IMR-90 (cell line): ENCODE measurements around the gene KCTD4. TPM values are rescaled to one million over a fixed set of nuclear protein-coding genes. Genes with fewer than 3 reads are reported as not detected.

Experiments
- ATAC-seq: fragments of 200-7000 bp; cut with Tn5 transposase; 2 replicates; pipeline ENCODE4 v1.9.1; 2020; ENCODE audit warnings: low read depth, mild to moderate bottlenecking, moderate library complexity
- BruUV-seq: library from RNA; stranded (reverse); fragments of 400-500 nt; replicated peaks from 2 replicates; lab custom pipeline; 2021; lab: Mats Ljungman, UMichigan
- CTCF ChIA-PET: fragments of 300-600 bp; formaldehyde crosslinking; extraction: SDS; loops from one replicate; lab custom pipeline; 2021; ENCODE audit warnings: antibody characterized with exemption; lab: Yijun Ruan, JAX
- POLR2A ChIA-PET: fragments of 300-600 bp; sonication (Branson Sonifier 250); formaldehyde crosslinking; loops from one replicate; lab custom pipeline; 2022; ENCODE audit warnings: antibody characterized with exemption; ENCODE audit not compliant: unreplicated experiment; lab: Charles Lee
- DNase-seq: peaks from one replicate; pipeline ENCODE4 v3.0.0; 2013
- H2AFZ ChIP-seq: replicated peaks from 2 replicates; pipeline ENCODE3; 2013; ENCODE audit warnings: low read length, mild to moderate bottlenecking; ENCODE audit not compliant: poor library complexity
- H2AK5ac ChIP-seq: 2 replicates; pipeline ENCODE4 v1.6.1; 2013; ENCODE audit warnings: low read depth, low read length, inconsistent platforms
- H2AK9ac ChIP-seq: replicated peaks from 2 replicates; pipeline ENCODE3; 2013; ENCODE audit warnings: mild to moderate bottlenecking, low read depth, low read length, moderate library complexity; ENCODE audit not compliant: poor library complexity
- H2BK120ac ChIP-seq: 2 replicates; pipeline ENCODE4 v1.6.1; 2013; ENCODE audit warnings: low read depth, low read length, inconsistent platforms
- H2BK15ac ChIP-seq: 3 replicates; pipeline ENCODE4 v1.6.1; 2013; ENCODE audit warnings: low read depth, low read length, inconsistent platforms
- H2BK20ac ChIP-seq: 2 replicates; pipeline ENCODE4 v1.6.1; 2013; ENCODE audit warnings: low read depth, mild to moderate bottlenecking, inconsistent platforms, low read length, moderate library complexity
- H2BK5ac ChIP-seq: 2 replicates; pipeline ENCODE4 v1.6.1; 2013; ENCODE audit warnings: mild to moderate bottlenecking, low read depth, low read length, inconsistent platforms; ENCODE audit not compliant: poor library complexity, severe bottlenecking
- H3K14ac ChIP-seq: replicated peaks from 2 replicates; pipeline ENCODE4 v1.6.1; 2013; ENCODE audit warnings: low read depth, low read length, inconsistent platforms
- H3K18ac ChIP-seq: 2 replicates; pipeline ENCODE4 v1.6.1; 2013; ENCODE audit warnings: low read depth, low read length, control low read depth
- H3K23ac ChIP-seq: 2 replicates; pipeline ENCODE4 v1.6.1; 2013; ENCODE audit warnings: low read depth, low read length, inconsistent platforms
- H3K27ac ChIP-seq: 2 replicates; pipeline ENCODE4 v1.5.1; 2013; ENCODE audit warnings: mild to moderate bottlenecking, control low read depth, low read length; ENCODE audit not compliant: insufficient read depth
- H3K27me3 ChIP-seq: 2 replicates; pipeline ENCODE4 v1.6.1; 2013; ENCODE audit warnings: low read length; ENCODE audit not compliant: control insufficient read depth, insufficient read depth
- H3K36me3 ChIP-seq: 2 replicates; pipeline ENCODE4 v1.6.1; 2013; ENCODE audit warnings: low read length, mixed read lengths; ENCODE audit not compliant: control insufficient read depth, insufficient read depth
- H3K4ac ChIP-seq: 2 replicates; pipeline ENCODE4 v1.6.1; 2013; ENCODE audit warnings: low read depth, low read length, inconsistent platforms
- H3K4me1 ChIP-seq: 2 replicates; pipeline ENCODE4 v1.6.1; 2013; ENCODE audit warnings: low read length, mixed read lengths; ENCODE audit not compliant: control insufficient read depth, insufficient read depth
- H3K4me2 ChIP-seq: 2 replicates; pipeline ENCODE4 v1.6.1; 2013; ENCODE audit warnings: low read depth, mild to moderate bottlenecking, control low read depth, low read length, moderate library complexity
- H3K4me3 ChIP-seq: 2 replicates; pipeline ENCODE4 v1.5.1; 2013; ENCODE audit warnings: low read depth, mild to moderate bottlenecking, control low read depth, low read length, moderate library complexity; ENCODE audit not compliant: insufficient read depth
- H3K56ac ChIP-seq: 2 replicates; pipeline ENCODE4 v1.6.1; 2013; ENCODE audit warnings: low read length, inconsistent platforms; ENCODE audit not compliant: insufficient read depth; ENCODE audit errors: extremely low read depth
- H3K79me1 ChIP-seq, 2 experiments: 2 replicates each; pipeline ENCODE4 v1.6.1; 2013; ENCODE audit warnings: low read length in 2 of 2, inconsistent platforms in 1 of 2, low read depth in 1 of 2
- H3K9ac ChIP-seq: 2 replicates; pipeline ENCODE4 v1.6.1; 2013; ENCODE audit warnings: low read depth, low read length, control low read depth
- H3K9me1 ChIP-seq: 2 replicates; pipeline ENCODE4 v1.6.1; 2013; ENCODE audit warnings: low read length, inconsistent platforms; ENCODE audit not compliant: insufficient read depth
- H3K9me3 ChIP-seq: 2 replicates; pipeline ENCODE4 v1.6.1; 2013; ENCODE audit warnings: low read length; ENCODE audit not compliant: control insufficient read depth, insufficient read depth
- H4K20me1 ChIP-seq: 2 replicates; pipeline ENCODE4 v1.6.1; 2013; ENCODE audit warnings: low read length, inconsistent platforms; ENCODE audit not compliant: insufficient read depth
- H4K5ac ChIP-seq: 2 replicates; pipeline ENCODE4 v1.6.1; 2013; ENCODE audit warnings: mild to moderate bottlenecking, low read depth, low read length, control low read depth
- H4K8ac ChIP-seq, 2 experiments: 2 replicates each; pipeline ENCODE4 v1.6.1; 2013; ENCODE audit warnings: low read depth in 2 of 2, low read length in 2 of 2, control low read depth in 1 of 2, inconsistent platforms in 1 of 2
- H4K91ac ChIP-seq: 2 replicates; pipeline ENCODE4 v1.6.1; 2013; ENCODE audit warnings: low read depth, low read length, inconsistent platforms; ENCODE audit not compliant: insufficient read depth
- BHLHE40 ChIP-seq: fragments of 150-350 bp; IDR thresholded peaks from 2 replicates; pipeline ENCODE4 v1.6.1; 2016; ENCODE audit warnings: mild to moderate bottlenecking, low read depth, low read length
- CEBPB ChIP-seq: IDR thresholded peaks from 2 replicates; pipeline ENCODE4 v1.6.1; 2012; ENCODE audit warnings: low read depth, low read length, improper control_type of control experiment
- CHD1 ChIP-seq: IDR thresholded peaks from 2 replicates; pipeline ENCODE4 v1.6.1; 2012; ENCODE audit warnings: low read depth, low read length, improper control_type of control experiment
- CTCF ChIP-seq: conservative IDR thresholded peaks from 2 replicates; pipeline ENCODE4 v1.5.1; 2012; ENCODE audit warnings: mild to moderate bottlenecking, low read depth, low read length, improper control_type of control experiment
- ELK1 ChIP-seq: fragments of 150-350 bp; IDR thresholded peaks from 2 replicates; pipeline ENCODE4 v1.6.1; 2016; ENCODE audit warnings: low read depth, mild to moderate bottlenecking, low read length, moderate library complexity, borderline replicate concordance
- FOS ChIP-seq: fragments of 150-350 bp; IDR thresholded peaks from 2 replicates; pipeline ENCODE4 v1.6.1; 2016; ENCODE audit warnings: low read depth, low read length
- MAFK ChIP-seq: IDR thresholded peaks from 2 replicates; pipeline ENCODE4 v1.6.1; 2012; ENCODE audit warnings: low read depth, low read length, improper control_type of control experiment
- MAZ ChIP-seq: IDR thresholded peaks from 2 replicates; pipeline ENCODE4 v1.6.1; 2012; ENCODE audit warnings: low read depth, mild to moderate bottlenecking, low read length, improper control_type of control experiment, moderate library complexity, borderline replicate concordance
- MXI1 ChIP-seq: IDR thresholded peaks from 2 replicates; pipeline ENCODE4 v1.6.1; 2012; ENCODE audit warnings: low read depth, mild to moderate bottlenecking, low read length, moderate library complexity, borderline replicate concordance
- NFE2L2 ChIP-seq: fragments of 150-350 bp; IDR thresholded peaks from 2 replicates; pipeline ENCODE4 v1.6.1; 2016; ENCODE audit warnings: low read depth, mild to moderate bottlenecking, low read length
- POLR2A ChIP-seq: IDR thresholded peaks from 2 replicates; pipeline ENCODE4 v1.6.1; 2012; ENCODE audit warnings: mild to moderate bottlenecking, low read depth, low read length
- RAD21 ChIP-seq: IDR thresholded peaks from 2 replicates; pipeline ENCODE4 v1.6.1; 2012; ENCODE audit warnings: low read length, improper control_type of control experiment
- RCOR1 ChIP-seq: IDR thresholded peaks from 2 replicates; pipeline ENCODE4 v1.6.1; 2012; ENCODE audit warnings: mild to moderate bottlenecking, low read length, improper control_type of control experiment; ENCODE audit not compliant: insufficient replicate concordance
- RFX5 ChIP-seq: IDR thresholded peaks from 2 replicates; pipeline ENCODE4 v1.8.0; 2012; ENCODE audit warnings: low read depth, mild to moderate bottlenecking, low read length, moderate library complexity
- SMC3 ChIP-seq: fragments of 150-350 bp; IDR thresholded peaks from 2 replicates; pipeline ENCODE4 v1.6.1; 2016; ENCODE audit warnings: low read depth, mild to moderate bottlenecking, antibody characterized with exemption, low read length, moderate library complexity
- USF2 ChIP-seq: fragments of 150-350 bp; IDR thresholded peaks from 2 replicates; pipeline ENCODE4 v1.6.1; 2017; ENCODE audit warnings: mild to moderate bottlenecking, antibody characterized with exemption, low read length, low read depth
- WGBS, 2 experiments: methylation state at CpG; one replicate each; pipeline versions ENCODE4 v1.1.5 to v1.1.7; 2013; ENCODE audit warnings: missing lambda C conversion rate in 2 of 2; ENCODE audit not compliant: insufficient read length in 1 of 2; ENCODE audit errors: extremely low coverage in 2 of 2; 5-methylcytosine and 5-hydroxymethylcytosine counted together
- dilution Hi-C: fragments of 300-500 bp; cut with HindIII; formaldehyde crosslinking; loops from one replicate; pipeline ENCODE4 v1.14.3; 2018; ENCODE audit warnings: low sequenced_read_pairs; ENCODE audit not compliant: unreplicated experiment
- in situ Hi-C: fragments of 300-500 bp; cut with MboI; formaldehyde crosslinking; loops from 3 replicates; pipeline ENCODE4 v1.14.3; 2019; ENCODE audit warnings: low sequenced_read_pairs, inconsistent platforms, mixed read lengths
- intact Hi-C: fragments of 100-400 bp; cut with micrococcal nuclease; formaldehyde crosslinking; loops from 2 replicates; pipeline ENCODE4 v1.10.0; 2022
- polyA plus RNA-seq, 3 experiments: library from polyadenylated mRNA; depleted of rRNA; stranded (reverse); fragments of >200 nt; gene quantifications; 2 replicates each; pipeline ENCODE4 v1.2.3, GENCODE V29; 2012; ENCODE audit warnings: low replicate concordance in 1 of 3
- total RNA-seq: library from RNA; depleted of rRNA; stranded (reverse); fragments of >200 nt; gene quantifications from 2 replicates; pipeline ENCODE4 v1.2.3, GENCODE V29; 2012

Gene KCTD4
- total and polyA plus RNA-seq, 2 of the 4 experiments (the other 2 are of a cell fraction) = 0.53 to 0.72 TPM

- H2BK20ac ChIP-seq = peak overlapping the region; percentile 79
- peak; percentile 44 for DNase-seq
- BruUV-seq = no TSS peak
- no peaks in the 10 kb centered on the region for H3K27me3 ChIP-seq
- peak overlapping the region; percentile 82 for H2BK120ac ChIP-seq
- peaks cover 9% of the 10 kb centered on the region for H3K36me3 ChIP-seq
- H4K8ac ChIP-seq = peak overlapping the region; percentile 44 to 67; a peak in 2 of 4 replicates
- no peaks in the 10 kb centered on the region for H3K9me3 ChIP-seq
- peak overlapping the region; percentile 90 for H3K27ac ChIP-seq
- H3K4me1 ChIP-seq = peaks cover 11% of the 10 kb centered on the region
- H2BK5ac ChIP-seq = peak overlapping the region; percentile 89
- peak; percentile 30 for ATAC-seq
- peak overlapping the region; percentile 89 for H3K4ac ChIP-seq
- peak overlapping the region; percentile 90; the same call in 2 of the 3 replicates for H2BK15ac ChIP-seq
- POLR2A ChIA-PET = no interaction called here
- H4K20me1 ChIP-seq = no peaks in the 10 kb centered on the region
- peak overlapping the region; percentile 96 for H3K18ac ChIP-seq
- H3K14ac ChIP-seq = peak overlapping the region; percentile 76
- H4K5ac ChIP-seq = peak overlapping the region; percentile 87
- no CpG with 5 or more reads among the region's 1 CpG for WGBS, 2 experiments
- no peak overlapping the region for H2AFZ ChIP-seq
- H2AK5ac ChIP-seq = peak overlapping the region; percentile 52
- in situ Hi-C loops (no loop called here), dilution Hi-C loops (no loop called here), intact Hi-C loops (no loop called here)
- peak overlapping the region; percentile 30; the same call in 1 of the 2 replicates for H3K4me2 ChIP-seq
- H3K9ac ChIP-seq = peak overlapping the region; percentile 28; the same call in 1 of the 2 replicates
- H3K79me1 ChIP-seq = peaks cover 13 to 33% of the 10 kb centered on the region in 2 experiments; a peak in 3 of 4 replicates
- TF ChIP-seq NFE2L2 = no peak
- no peak for TF ChIP-seq FOS
- TF ChIP-seq SMC3 = no peak
- TF ChIP-seq RAD21 = no peak
- TF ChIP-seq RFX5 = no peak
- no peak for TF ChIP-seq POLR2A
- no peak for TF ChIP-seq CHD1
- no peak for TF ChIP-seq MAFK
- no peak for TF ChIP-seq CEBPB
- TF ChIP-seq CTCF = no peak
- no peak for TF ChIP-seq MAZ
- TF ChIP-seq MXI1 = no peak
- TF ChIP-seq RCOR1 = no peak
- no peak for TF ChIP-seq ELK1
- no peak for TF ChIP-seq BHLHE40
- no peak for TF ChIP-seq USF2
- H3K56ac ChIP-seq = peak overlapping the region; percentile 48
- peak overlapping the region; percentile 20 for H2AK9ac ChIP-seq
- H4K91ac ChIP-seq = peak overlapping the region; percentile 87
- no peak overlapping the region for H3K4me3 ChIP-seq
- H3K23ac ChIP-seq = 0 out of 2 replicates have a peak overlapping the region, but pooled peaks have one; percentile 22
- peaks cover 4% of the 10 kb centered on the region; the same call in 1 of the 2 replicates for H3K9me1 ChIP-seq
- CTCF ChIA-PET = interaction anchor here (0.6 kb wide), 1 partner anchor 8 kb away, joined by 3 read pairs; no protein-coding TSS in a partner anchor
Observed at GRCh38 chr13:45162194-45162593, 38.7 kb downstream of the KCTD4 start.
